Measurements from ENCODE around the gene CPA3. TPM values are rescaled to one million over a fixed set of nuclear protein-coding genes. Genes with fewer than 3 reads are reported as not detected.

Gene CPA3
- total RNA-seq, 4 donors from 2014 or later = 5.6 to 28.8 (median 12.7) TPM

DNA sequence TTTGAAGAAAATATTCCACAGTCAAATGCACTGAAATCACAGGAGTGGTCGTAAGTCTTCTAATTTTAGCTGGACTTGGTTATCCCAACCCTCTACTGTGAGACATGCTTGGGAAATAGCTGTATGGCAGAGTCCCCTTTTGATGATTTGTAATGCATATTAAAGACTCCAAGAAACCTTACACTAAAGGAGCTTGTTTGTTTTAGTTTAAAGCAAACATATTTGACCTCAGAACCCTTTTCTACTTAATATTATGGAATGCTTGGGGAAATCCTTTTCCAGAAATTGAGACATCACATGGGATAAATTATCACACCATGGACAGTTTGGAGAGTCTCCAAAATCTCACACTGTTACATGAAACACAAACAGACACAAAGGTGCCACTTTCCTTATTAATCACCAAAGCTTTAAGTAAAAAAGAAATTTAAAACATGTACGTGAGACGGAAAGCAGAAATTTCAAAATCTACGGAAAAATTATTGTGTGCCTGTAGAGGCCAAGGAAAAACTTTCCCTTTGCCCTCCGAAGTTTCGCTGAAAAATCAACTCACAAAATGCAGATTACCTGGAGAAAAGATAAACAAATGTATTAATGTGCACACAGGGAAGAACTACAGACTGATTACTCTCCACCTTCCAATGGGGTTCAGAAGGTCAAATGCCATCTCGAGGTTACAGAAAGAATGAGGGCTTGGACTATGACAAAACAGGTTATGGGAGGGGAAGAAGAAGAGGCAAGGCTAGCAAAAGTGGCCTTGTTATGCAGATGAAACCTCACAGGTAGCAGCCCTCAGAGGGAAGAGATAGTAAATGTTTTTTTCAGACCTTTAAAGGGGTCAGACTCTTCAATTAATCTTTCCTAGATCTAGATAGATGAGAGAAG lies 44.5 kb upstream of the CPA3 start:
- H3K27ac ChIP-seq = no peak overlapping the region
- no peaks in the 10 kb centered on the region for H3K4me1 ChIP-seq
- no peaks in the 10 kb centered on the region for H3K36me3 ChIP-seq
- ATAC-seq = no peak
- H3K9me3 ChIP-seq = peaks cover 0 to 7% (median 0%) of the 10 kb centered on the region in 3 donors
- H3K4me3 ChIP-seq = no peak overlapping the region
- TF ChIP-seq, protein P1, sequence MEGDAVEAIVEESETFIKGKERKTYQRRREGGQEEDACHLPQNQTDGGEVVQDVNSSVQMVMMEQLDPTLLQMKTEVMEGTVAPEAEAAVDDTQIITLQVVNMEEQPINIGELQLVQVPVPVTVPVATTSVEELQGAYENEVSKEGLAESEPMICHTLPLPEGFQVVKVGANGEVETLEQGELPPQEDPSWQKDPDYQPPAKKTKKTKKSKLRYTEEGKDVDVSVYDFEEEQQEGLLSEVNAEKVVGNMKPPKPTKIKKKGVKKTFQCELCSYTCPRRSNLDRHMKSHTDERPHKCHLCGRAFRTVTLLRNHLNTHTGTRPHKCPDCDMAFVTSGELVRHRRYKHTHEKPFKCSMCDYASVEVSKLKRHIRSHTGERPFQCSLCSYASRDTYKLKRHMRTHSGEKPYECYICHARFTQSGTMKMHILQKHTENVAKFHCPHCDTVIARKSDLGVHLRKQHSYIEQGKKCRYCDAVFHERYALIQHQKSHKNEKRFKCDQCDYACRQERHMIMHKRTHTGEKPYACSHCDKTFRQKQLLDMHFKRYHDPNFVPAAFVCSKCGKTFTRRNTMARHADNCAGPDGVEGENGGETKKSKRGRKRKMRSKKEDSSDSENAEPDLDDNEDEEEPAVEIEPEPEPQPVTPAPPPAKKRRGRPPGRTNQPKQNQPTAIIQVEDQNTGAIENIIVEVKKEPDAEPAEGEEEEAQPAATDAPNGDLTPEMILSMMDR (IDR thresholded peaks at IDR 0.05) = no peak
- TF ChIP-seq EP300 (IDR thresholded peaks at IDR 0.05) (no peak), POLR2AphosphoS5 (IDR thresholded peaks at IDR 0.05) (no peak), POLR2A (IDR thresholded peaks at IDR 0.05) (no peak)
- no peaks in the 10 kb centered on the region for H3K27me3 ChIP-seq
- 51 to 55% methylated on average over 7 of the region's 7 CpGs for WGBS, 2 donors (ENCODE audit: low coverage in 1 of 2)

DNA sequence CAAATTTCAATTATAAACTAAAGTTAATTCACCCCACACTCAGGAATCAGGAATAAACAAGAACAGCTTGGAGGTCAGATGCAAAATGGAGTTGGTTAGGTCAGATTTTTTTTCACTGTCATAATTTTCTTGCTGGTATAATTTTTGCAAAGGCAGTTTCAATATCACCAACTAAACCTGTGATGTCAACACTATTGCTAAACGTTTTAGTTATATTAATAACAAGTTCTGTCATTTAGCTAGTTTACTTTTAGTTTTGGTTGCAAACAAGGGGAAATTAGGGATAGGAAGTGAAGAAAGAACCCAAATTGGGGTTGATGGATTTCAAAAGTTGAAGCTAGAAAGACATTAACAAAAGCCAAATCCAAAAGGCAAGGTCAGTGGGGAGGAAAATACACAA lies 42.1 kb upstream of the CPA3 start:
- H3K27me3 ChIP-seq = no peaks in the 10 kb centered on the region
- no peaks in the 10 kb centered on the region for H3K36me3 ChIP-seq
- H3K4me1 ChIP-seq = no peaks in the 10 kb centered on the region
- peaks cover 0 to 7% (median 0%) of the 10 kb centered on the region in 3 donors for H3K9me3 ChIP-seq
- TF ChIP-seq POLR2A (IDR thresholded peaks at IDR 0.05) (no peak), POLR2AphosphoS5 (IDR thresholded peaks at IDR 0.05) (no peak), EP300 (IDR thresholded peaks at IDR 0.05) (no peak)
- TF ChIP-seq, protein P1 (IDR thresholded peaks at IDR 0.05) = no peak
- 36 to 57% methylated on average over 1 of the region's 1 CpG for WGBS, 2 donors (ENCODE audit: low coverage in 1 of 2)
- H3K27ac ChIP-seq = no peak overlapping the region
- ATAC-seq = no peak
- no peak overlapping the region for H3K4me3 ChIP-seq

DNA sequence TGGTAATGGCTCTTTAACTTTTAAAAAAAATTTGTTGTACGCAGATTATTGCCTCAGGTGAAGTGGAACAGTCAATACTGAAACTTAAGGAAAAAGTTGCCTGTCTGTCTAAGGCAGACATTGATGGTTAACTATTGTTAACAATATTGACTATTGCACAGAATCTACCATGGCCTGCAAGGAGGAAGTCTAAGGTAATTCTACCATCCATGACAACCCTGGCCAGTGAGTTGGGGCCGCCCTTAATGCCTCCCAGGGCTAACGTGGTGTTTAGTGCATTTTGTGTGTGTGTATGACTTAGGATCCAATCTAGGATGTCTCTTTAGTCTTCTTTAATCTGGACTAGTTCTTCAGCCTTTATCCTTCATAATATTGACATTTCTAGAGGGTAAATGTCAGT lies 39.6 kb upstream of the CPA3 start:
- Histone ChIP-seq H3K36me3 (no peaks in the 10 kb centered on the region), H3K4me3 (no peak overlapping the region), H3K27me3 (no peaks in the 10 kb centered on the region), H3K4me1 (no peaks in the 10 kb centered on the region), H3K27ac (no peak overlapping the region), H3K9me3 (peaks cover 0 to 7% (median 0%) of the 10 kb centered on the region in 3 donors)
- ATAC-seq = no peak
- no peak for TF ChIP-seq EP300 (IDR thresholded peaks at IDR 0.05)
- TF ChIP-seq, protein P1 (IDR thresholded peaks at IDR 0.05) = no peak
- TF ChIP-seq POLR2A (IDR thresholded peaks at IDR 0.05) = no peak
- TF ChIP-seq POLR2AphosphoS5 (IDR thresholded peaks at IDR 0.05) = no peak
- 81 to 100% methylated on average over 2 to 3 of the region's 3 CpGs for WGBS, 2 donors (ENCODE audit: low coverage in 1 of 2)

DNA sequence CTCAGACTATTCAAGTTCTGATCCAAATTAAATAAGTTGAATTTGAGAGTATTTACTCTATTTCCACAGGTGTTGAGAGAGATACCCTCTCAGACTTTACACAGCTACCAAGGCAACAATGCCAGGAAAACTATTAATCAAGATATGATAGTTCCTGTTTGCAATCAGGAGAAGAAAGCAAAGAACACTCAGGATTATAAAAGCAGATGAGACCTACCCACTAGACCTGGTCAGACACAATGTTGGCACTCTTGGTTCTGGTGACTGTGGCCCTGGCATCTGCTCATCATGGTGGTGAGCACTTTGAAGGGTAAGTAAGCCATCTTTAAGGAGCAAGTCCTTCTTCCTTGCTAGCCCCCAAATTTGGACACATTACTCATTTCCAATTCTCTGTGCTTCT lies 37.5 kb upstream of the CPA3 start, which contains the start of gene CPB1:
Gene CPB1 (plus strand): TSS at position 227 of the 400 bp plus-strand sequence. CDS start 13 bp downstream, at position 240.
- H3K27ac ChIP-seq = no peak within 1 kb of the TSS
- TF ChIP-seq POLR2AphosphoS5 (IDR thresholded peaks at IDR 0.05) (no peak), EP300 (IDR thresholded peaks at IDR 0.05) (no peak), POLR2A (IDR thresholded peaks at IDR 0.05) (no peak)
- TF ChIP-seq, protein P1 (IDR thresholded peaks at IDR 0.05) = no peak
- no peak for ATAC-seq
- H3K4me1 ChIP-seq = no peaks in the 10 kb centered on the region
- H3K9me3 ChIP-seq = peaks cover 0 to 2% (median 0%) of the 10 kb centered on the region in 3 donors
- H3K36me3 ChIP-seq = no peaks in the 10 kb centered on the region
- H3K27me3 ChIP-seq = no peaks in the 10 kb centered on the region
- H3K4me3 ChIP-seq = no peak within 1 kb of the TSS

Data from gastroesophageal sphincter (tissue), 4 donors.